Vagina (tissue), 2 donors: ENCODE measurements around the gene TEX9.

Source experiments
- POLR2A ChIP-seq, 2 donors: fragments of 450-650 bp; IDR thresholded peaks; one replicate each; pipeline ENCODE4 v1.6.1; 2017; ENCODE audit warnings: antibody characterized with exemption in 2 of 2, mild to moderate bottlenecking in 2 of 2, moderate library complexity in 2 of 2
- TF ChIP-seq, protein P1 (sequence below), 3 experiments: fragments of 450-650 bp in 2 of 3; fragments of 200-600 bp in 1 of 3; sonication (generic) in 1 of 3; IDR thresholded peaks; one replicate each; pipeline ENCODE4 v1.5.1; 2017 to 2019; ENCODE audit warnings: antibody characterized with exemption in 3 of 3, mild to moderate bottlenecking in 2 of 3, moderate library complexity in 2 of 3

DNA sequence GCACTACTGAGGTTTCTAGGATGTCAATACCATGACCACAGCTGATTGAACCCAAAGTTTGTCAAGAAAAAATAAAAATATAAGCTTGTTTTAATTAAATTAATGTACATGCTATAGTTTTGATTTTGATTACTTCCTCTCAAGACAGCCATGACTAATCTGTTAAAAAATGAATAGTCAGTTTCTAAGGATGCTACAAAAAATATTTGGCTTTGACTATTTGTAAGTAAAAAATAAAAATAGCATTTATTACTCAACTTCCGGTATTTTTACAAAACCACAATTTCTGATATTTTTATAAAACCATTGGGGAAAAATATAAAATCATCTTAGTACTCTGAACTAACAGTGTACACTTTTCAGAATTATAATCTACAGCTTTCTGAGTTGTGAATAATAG lies 12.1 kb upstream of the TEX9 start:
- TF ChIP-seq POLR2A (IDR thresholded peaks at IDR 0.05) = no peak
- TF ChIP-seq, protein P1, sequence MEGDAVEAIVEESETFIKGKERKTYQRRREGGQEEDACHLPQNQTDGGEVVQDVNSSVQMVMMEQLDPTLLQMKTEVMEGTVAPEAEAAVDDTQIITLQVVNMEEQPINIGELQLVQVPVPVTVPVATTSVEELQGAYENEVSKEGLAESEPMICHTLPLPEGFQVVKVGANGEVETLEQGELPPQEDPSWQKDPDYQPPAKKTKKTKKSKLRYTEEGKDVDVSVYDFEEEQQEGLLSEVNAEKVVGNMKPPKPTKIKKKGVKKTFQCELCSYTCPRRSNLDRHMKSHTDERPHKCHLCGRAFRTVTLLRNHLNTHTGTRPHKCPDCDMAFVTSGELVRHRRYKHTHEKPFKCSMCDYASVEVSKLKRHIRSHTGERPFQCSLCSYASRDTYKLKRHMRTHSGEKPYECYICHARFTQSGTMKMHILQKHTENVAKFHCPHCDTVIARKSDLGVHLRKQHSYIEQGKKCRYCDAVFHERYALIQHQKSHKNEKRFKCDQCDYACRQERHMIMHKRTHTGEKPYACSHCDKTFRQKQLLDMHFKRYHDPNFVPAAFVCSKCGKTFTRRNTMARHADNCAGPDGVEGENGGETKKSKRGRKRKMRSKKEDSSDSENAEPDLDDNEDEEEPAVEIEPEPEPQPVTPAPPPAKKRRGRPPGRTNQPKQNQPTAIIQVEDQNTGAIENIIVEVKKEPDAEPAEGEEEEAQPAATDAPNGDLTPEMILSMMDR (IDR thresholded peaks at IDR 0.05) = no peak
